WTC11 (cell line): Measurements from ENCODE around the gene CAPN3. TPM values are rescaled to one million over a fixed set of nuclear protein-coding genes. Genes with fewer than 3 reads are reported as not detected.

ENCODE experiments used
- ATAC-seq: fragments of 200-7000 bp; cut with Tn5 transposase; 2 replicates; pipeline ENCODE4 v1.10.0; 2021; ENCODE audit warnings: mild to moderate bottlenecking, moderate library complexity
- CTCF ChIA-PET: fragments of 300-600 bp; sonication (Branson Sonifier 250); formaldehyde crosslinking; loops from one replicate; lab custom pipeline; 2021; ENCODE audit warnings: antibody characterized with exemption; lab: Charles Lee
- POLR2A ChIA-PET: fragments of 350-600 bp; sonication (Branson Sonifier 250); formaldehyde crosslinking; loops from one replicate; lab custom pipeline; 2021; ENCODE audit warnings: antibody characterized with exemption; lab: Charles Lee
- DNase-seq: peaks from one replicate; pipeline ENCODE4 v3.0.0; 2021; ENCODE audit warnings: low spot score
- H3K27ac Mint-ChIP-seq: 2 replicates; pipeline ENCODE4 v1.8.0; 2021; ENCODE audit warnings: mixed read lengths
- H3K27me3 Mint-ChIP-seq: 2 replicates; pipeline ENCODE4 v1.8.0; 2021; ENCODE audit warnings: low read depth, mild to moderate bottlenecking, moderate library complexity, mixed read lengths
- H3K36me3 Mint-ChIP-seq: 2 replicates; pipeline ENCODE4 v1.8.0; 2021; ENCODE audit warnings: mixed read lengths
- H3K4me1 Mint-ChIP-seq: 2 replicates; pipeline ENCODE4 v1.8.0; 2022; ENCODE audit warnings: mixed read lengths
- H3K4me3 Mint-ChIP-seq: 2 replicates; pipeline ENCODE4 v1.8.0; 2021; ENCODE audit warnings: mild to moderate bottlenecking, moderate library complexity, mixed read lengths
- H3K9me3 Mint-ChIP-seq: 2 replicates; pipeline ENCODE4 v1.8.0; 2021; ENCODE audit warnings: mixed read lengths
- ATF3 ChIP-seq: sonication (generic); formaldehyde crosslinking; conservative IDR thresholded peaks from 2 replicates; pipeline ENCODE4 v1.8.1; 2022; ENCODE audit warnings: mild to moderate bottlenecking, missing genetic modification reagents
- ATF6 ChIP-seq: sonication (generic); formaldehyde crosslinking; IDR thresholded peaks from 2 replicates; pipeline ENCODE4 v1.8.1; 2023; ENCODE audit warnings: mild to moderate bottlenecking, missing genetic modification reagents
- CREM ChIP-seq: sonication (generic); formaldehyde crosslinking; IDR thresholded peaks from 2 replicates; pipeline ENCODE4 v1.8.1; 2022; ENCODE audit warnings: mild to moderate bottlenecking, missing genetic modification reagents, moderate library complexity
- E2F1 ChIP-seq: sonication (generic); formaldehyde crosslinking; IDR thresholded peaks from 2 replicates; pipeline ENCODE4 v1.8.0; 2022; ENCODE audit warnings: mild to moderate bottlenecking, missing genetic modification reagents
- ELF4 ChIP-seq: sonication (generic); formaldehyde crosslinking; IDR thresholded peaks from 2 replicates; pipeline ENCODE4 v1.8.1; 2022; ENCODE audit warnings: low read depth, mild to moderate bottlenecking, moderate library complexity, missing genetic modification reagents
- ESRRA ChIP-seq: sonication (generic); formaldehyde crosslinking; IDR thresholded peaks from 2 replicates; pipeline ENCODE4 v1.8.1; 2022; ENCODE audit warnings: mild to moderate bottlenecking, missing genetic modification reagents, borderline replicate concordance
- GTF2I ChIP-seq: fragments of 250-450 bp; sonication (Bioruptor Pico); conservative IDR thresholded peaks from 2 replicates; pipeline ENCODE4 v1.4.0; 2021; ENCODE audit warnings: mild to moderate bottlenecking
- HMGA2 ChIP-seq: fragments of 250-450 bp; sonication (Bioruptor Pico); IDR thresholded peaks from 2 replicates; pipeline ENCODE4 v1.4.0; 2021; ENCODE audit warnings: mild to moderate bottlenecking, moderate library complexity
- NFE2L1 ChIP-seq: sonication (generic); formaldehyde crosslinking; IDR thresholded peaks from 2 replicates; pipeline ENCODE4 v1.8.1; 2023; ENCODE audit warnings: missing genetic modification reagents
- NFYB ChIP-seq: sonication (generic); formaldehyde crosslinking; conservative IDR thresholded peaks from 2 replicates; pipeline ENCODE4 v1.8.0; 2022; ENCODE audit warnings: low read depth, missing genetic modification reagents
- NR1H2 ChIP-seq: sonication (generic); formaldehyde crosslinking; IDR thresholded peaks from 2 replicates; pipeline ENCODE4 v1.9.0; 2021; ENCODE audit warnings: mild to moderate bottlenecking, moderate library complexity, missing genetic modification reagents
- SMAD4 ChIP-seq: sonication (generic); formaldehyde crosslinking; IDR thresholded peaks from 2 replicates; pipeline ENCODE4 v1.8.0; 2022; ENCODE audit warnings: mild to moderate bottlenecking, missing genetic modification reagents
- TCF7 ChIP-seq: sonication (generic); formaldehyde crosslinking; IDR thresholded peaks from 2 replicates; pipeline ENCODE4 v1.8.0; 2022; ENCODE audit warnings: mild to moderate bottlenecking, low read depth, missing genetic modification reagents, moderate library complexity
- TEAD1 ChIP-seq: sonication (generic); formaldehyde crosslinking; IDR thresholded peaks from 2 replicates; pipeline ENCODE4 v1.8.0; 2022; ENCODE audit warnings: mild to moderate bottlenecking, missing genetic modification reagents
- ZNF138 ChIP-seq: sonication (generic); formaldehyde crosslinking; conservative IDR thresholded peaks from 2 replicates; pipeline ENCODE4 v1.8.1; 2022; ENCODE audit warnings: mild to moderate bottlenecking, moderate library complexity, missing genetic modification reagents
- ZNF532 ChIP-seq: fragments of 250-450 bp; sonication (Bioruptor Pico); IDR thresholded peaks from 2 replicates; pipeline ENCODE4 v1.9.0; 2021; ENCODE audit warnings: mild to moderate bottlenecking, borderline replicate concordance
- total RNA-seq: library from RNA; stranded (reverse); gene quantifications from 3 replicates; pipeline ENCODE4 v1.2.3, GENCODE V29; 2021
- TF ChIP-seq, protein P1 (sequence below): sonication (generic); formaldehyde crosslinking; IDR thresholded peaks from 2 replicates; pipeline ENCODE4 v1.8.1; 2022; ENCODE audit warnings: mild to moderate bottlenecking, missing genetic modification reagents, moderate library complexity, borderline replicate concordance
- TF ChIP-seq, protein P2 (sequence below): fragments of 250-450 bp; sonication (Bioruptor Pico); IDR thresholded peaks from 2 replicates; pipeline ENCODE4 v1.9.0; 2021; ENCODE audit warnings: mild to moderate bottlenecking
- TF ChIP-seq, protein P3 (sequence below): sonication (generic); formaldehyde crosslinking; IDR thresholded peaks from 2 replicates; pipeline ENCODE4 v1.8.1; 2023; ENCODE audit warnings: mild to moderate bottlenecking, missing genetic modification reagents
- TF ChIP-seq, protein P4 (sequence below): sonication (generic); formaldehyde crosslinking; IDR thresholded peaks from 2 replicates; pipeline ENCODE4 v1.8.0; 2022; ENCODE audit warnings: mild to moderate bottlenecking, missing genetic modification reagents

CAPN3 gene
- total RNA-seq, 1 experiment from 2014 or later: 0.70 TPM

DNA sequence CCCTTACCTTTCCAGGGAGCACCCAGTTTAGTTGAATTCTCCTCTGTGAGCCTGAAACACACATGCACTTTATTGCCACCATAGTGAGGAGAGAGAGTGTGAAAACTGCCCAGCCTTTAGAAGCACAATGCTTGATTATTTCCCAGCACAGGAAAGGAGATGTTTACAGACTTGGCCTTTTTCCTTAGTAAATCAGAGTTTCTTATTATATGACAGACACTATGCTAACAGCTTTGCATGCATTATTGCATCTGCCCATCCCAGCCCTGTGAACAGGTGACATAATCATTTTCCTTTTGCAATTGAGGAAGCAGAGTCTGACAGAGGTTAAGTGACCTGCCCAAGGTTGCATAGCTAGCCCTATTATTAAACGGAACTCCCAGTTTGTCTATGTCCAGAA lies 36.5 kb downstream of the CAPN3 start:
- Mint-ChIP-seq H3K4me1 (no peaks in the 10 kb centered on the region), H3K4me3 (no peak overlapping the region), H3K27ac (no peak overlapping the region), H3K9me3 (no peaks in the 10 kb centered on the region), H3K27me3 (no peaks in the 10 kb centered on the region), H3K36me3 (no peaks in the 10 kb centered on the region)
- CTCF ChIA-PET: interaction anchor here (0.7 kb wide), 1 partner anchor 10 kb away, joined by 3 read pairs; no protein-coding TSS in a partner anchor
- POLR2A ChIA-PET: no interaction called here
- ATAC-seq: no peak
- DNase-seq: no peak
- TF ChIP-seq CREM (CRISPR knock-in tag) (no peak), NR1H2 (CRISPR knock-in tag) (no peak), ZNF532 (no peak)

DNA sequence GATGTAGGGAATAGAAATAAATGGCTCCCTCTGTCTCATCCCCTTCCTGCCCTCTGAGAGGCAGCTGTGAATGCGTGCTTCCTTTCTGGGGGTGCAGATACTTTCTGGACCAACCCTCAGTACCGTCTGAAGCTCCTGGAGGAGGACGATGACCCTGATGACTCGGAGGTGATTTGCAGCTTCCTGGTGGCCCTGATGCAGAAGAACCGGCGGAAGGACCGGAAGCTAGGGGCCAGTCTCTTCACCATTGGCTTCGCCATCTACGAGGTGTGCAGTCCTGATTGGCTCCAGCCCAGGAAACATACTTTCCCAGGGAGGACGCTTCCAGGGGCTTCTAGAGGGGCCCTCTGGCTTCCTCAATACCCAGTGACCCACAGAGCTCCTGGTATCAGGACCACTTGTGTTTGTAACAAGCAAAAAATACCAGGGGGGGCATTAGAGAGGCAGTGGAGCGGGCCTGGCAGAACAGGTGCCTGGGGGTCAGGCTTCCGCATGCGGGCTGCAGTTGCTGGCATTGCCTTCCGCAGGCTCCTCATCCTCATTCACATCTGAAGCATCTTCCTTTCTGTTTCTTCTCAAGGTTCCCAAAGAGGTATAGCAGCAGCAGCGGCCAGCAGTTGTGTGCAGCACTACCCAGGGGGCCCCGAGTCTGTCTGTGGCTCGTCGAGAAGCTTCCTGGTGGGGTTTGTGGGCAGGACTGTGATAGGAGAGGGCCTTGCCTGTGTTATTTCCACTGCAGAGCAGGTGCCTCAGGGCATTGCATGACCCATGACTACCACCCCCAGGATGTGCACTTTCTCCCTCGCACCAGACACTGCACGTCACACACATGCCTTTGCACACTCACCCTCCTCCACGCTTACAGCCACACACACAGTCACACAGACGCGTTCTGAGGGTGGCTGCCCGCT lies 42.5 kb downstream of the CAPN3 start:
- CTCF ChIA-PET: interaction anchor here (0.6 to 1.6 kb wide), 3 partner anchors 16 to 283 kb away, joined by 4 to 5 read pairs (median 4); no protein-coding TSS in a partner anchor
- no peaks in the 10 kb centered on the region for H3K9me3 Mint-ChIP-seq
- H3K27ac Mint-ChIP-seq: no peak overlapping the region
- TF ChIP-seq NFYB: no peak
- no peak for TF ChIP-seq ATF3 (CRISPR knock-in tag)
- TF ChIP-seq ESRRA: no peak
- TF ChIP-seq, protein P1, sequence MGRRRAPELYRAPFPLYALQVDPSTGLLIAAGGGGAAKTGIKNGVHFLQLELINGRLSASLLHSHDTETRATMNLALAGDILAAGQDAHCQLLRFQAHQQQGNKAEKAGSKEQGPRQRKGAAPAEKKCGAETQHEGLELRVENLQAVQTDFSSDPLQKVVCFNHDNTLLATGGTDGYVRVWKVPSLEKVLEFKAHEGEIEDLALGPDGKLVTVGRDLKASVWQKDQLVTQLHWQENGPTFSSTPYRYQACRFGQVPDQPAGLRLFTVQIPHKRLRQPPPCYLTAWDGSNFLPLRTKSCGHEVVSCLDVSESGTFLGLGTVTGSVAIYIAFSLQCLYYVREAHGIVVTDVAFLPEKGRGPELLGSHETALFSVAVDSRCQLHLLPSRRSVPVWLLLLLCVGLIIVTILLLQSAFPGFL (CRISPR knock-in tag): no peak
- TF ChIP-seq TEAD1 (CRISPR knock-in tag): no peak
- no peak for TF ChIP-seq E2F1 (CRISPR knock-in tag)
- TF ChIP-seq NFE2L1 (CRISPR knock-in tag): no peak
- TF ChIP-seq, protein P2, sequence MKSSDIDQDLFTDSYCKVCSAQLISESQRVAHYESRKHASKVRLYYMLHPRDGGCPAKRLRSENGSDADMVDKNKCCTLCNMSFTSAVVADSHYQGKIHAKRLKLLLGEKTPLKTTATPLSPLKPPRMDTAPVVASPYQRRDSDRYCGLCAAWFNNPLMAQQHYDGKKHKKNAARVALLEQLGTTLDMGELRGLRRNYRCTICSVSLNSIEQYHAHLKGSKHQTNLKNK: no peak
- TF ChIP-seq HMGA2 (CRISPR knock-in tag): no peak
- TF ChIP-seq GTF2I: no peak
- TF ChIP-seq, protein P3, sequence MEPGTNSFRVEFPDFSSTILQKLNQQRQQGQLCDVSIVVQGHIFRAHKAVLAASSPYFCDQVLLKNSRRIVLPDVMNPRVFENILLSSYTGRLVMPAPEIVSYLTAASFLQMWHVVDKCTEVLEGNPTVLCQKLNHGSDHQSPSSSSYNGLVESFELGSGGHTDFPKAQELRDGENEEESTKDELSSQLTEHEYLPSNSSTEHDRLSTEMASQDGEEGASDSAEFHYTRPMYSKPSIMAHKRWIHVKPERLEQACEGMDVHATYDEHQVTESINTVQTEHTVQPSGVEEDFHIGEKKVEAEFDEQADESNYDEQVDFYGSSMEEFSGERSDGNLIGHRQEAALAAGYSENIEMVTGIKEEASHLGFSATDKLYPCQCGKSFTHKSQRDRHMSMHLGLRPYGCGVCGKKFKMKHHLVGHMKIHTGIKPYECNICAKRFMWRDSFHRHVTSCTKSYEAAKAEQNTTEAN (CRISPR knock-in tag): no peak
- TF ChIP-seq, protein P4, sequence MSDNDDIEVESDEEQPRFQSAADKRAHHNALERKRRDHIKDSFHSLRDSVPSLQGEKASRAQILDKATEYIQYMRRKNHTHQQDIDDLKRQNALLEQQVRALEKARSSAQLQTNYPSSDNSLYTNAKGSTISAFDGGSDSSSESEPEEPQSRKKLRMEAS (CRISPR knock-in tag): no peak
- no peak for TF ChIP-seq ELF4 (CRISPR knock-in tag)
- no peak for TF ChIP-seq SMAD4
- no peak for TF ChIP-seq TCF7 (CRISPR knock-in tag)
- TF ChIP-seq ATF6 (CRISPR knock-in tag): no peak
- no peak for TF ChIP-seq ZNF138 (CRISPR knock-in tag)

More for the DNA sequence above, 42.5 kb downstream of the CAPN3 start:
- ATAC-seq (no peak), DNase-seq (no peak)
- Mint-ChIP-seq H3K27me3 (no peaks in the 10 kb centered on the region), H3K4me3 (no peak overlapping the region), H3K36me3 (no peaks in the 10 kb centered on the region), H3K4me1 (no peaks in the 10 kb centered on the region)
- POLR2A ChIA-PET: interaction anchor here (0.6 kb wide), 1 partner anchor 350 kb away, joined by 3 read pairs; no protein-coding TSS in a partner anchor
